SH-SY5Y (cell line): ENCODE data around the gene ANXA10.

Experiments used
- GATA2 ChIP-seq: IDR thresholded peaks from 2 replicates; pipeline ENCODE4 v1.6.1; 2011; ENCODE audit warnings: mild to moderate bottlenecking, low read depth, low read length
- GATA3 ChIP-seq: IDR thresholded peaks from 2 replicates; pipeline ENCODE4 v1.6.1; 2011; ENCODE audit warnings: low read depth, mild to moderate bottlenecking, low read length, moderate library complexity

GRCh38 chr4:168139336-168139735 is 47.0 kb downstream of the ANXA10 start:
- TF ChIP-seq GATA2 (no peak), GATA3 (no peak)
